Measurements from ENCODE around the gene RASD1. TPM values are rescaled to one million over a fixed set of nuclear protein-coding genes. Genes with fewer than 3 reads are reported as not detected.

Gene RASD1
- total RNA-seq, 5 donors from 2014 or later (not counting 1 experiment from before 2014, with no cell fraction given), result 0.70 to 2.9 (median 2.0) TPM

DNA sequence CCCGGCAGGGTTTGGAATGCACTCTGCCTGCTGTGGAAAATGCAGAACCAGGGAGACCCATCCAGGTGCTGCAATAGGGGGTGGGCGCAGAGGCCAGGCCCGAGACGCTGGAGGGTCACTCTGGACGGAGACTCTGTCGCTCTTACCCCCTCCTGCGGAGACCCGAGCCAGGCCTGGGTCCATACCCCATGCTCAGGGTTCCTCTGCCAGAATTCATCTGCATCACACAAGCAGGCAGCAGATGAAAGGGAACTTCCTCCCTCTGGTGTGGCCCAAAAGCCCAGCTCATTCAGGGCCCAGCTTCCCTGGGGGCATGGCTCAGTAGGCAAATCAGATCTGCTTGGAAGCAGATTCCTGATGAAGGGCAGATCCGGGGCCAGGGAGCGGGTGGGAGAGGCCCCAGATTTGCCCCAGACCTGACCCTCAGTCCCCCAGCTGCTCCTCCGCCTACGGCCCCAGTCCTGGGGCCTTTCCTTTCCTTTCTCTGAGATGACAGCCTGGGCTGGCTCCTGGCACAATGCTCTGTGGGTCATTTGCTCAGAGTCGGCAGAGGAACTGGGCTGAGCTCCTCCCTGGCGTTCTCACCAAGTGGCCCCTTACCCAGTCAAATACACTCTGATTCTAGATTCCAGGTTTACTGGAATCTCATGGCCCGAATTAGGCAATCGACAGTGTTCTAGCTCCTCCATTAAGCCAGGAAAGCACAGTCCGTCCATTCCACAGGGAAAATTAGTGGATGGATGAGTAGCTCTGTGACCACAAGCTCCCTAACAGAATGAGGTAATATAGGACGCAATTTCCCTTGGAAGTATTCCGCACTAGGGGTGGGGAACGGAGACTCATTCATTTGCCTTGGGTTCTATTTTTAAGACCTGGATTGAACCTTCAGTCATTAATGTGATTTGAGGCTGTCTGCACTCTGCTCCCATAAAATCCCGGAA lies 19.1 kb upstream of the RASD1 start:
- Mint-ChIP-seq H3K4me3 (no peak overlapping the region), H3K36me3 (peaks cover 2% of the 10 kb centered on the region), H3K27ac (no peak overlapping the region), H3K9me3 (no peaks in the 10 kb centered on the region), H3K4me1 (no peaks in the 10 kb centered on the region), H3K27me3 (no peaks in the 10 kb centered on the region)
- H3K9me3 ChIP-seq, result no peaks in the 10 kb centered on the region
- H3K36me3 ChIP-seq (ENCODE audit: control insufficient read depth in 2 of 2, extremely low read depth in 1 of 2, insufficient read depth in 1 of 2, low read length in 1 of 2), result peaks cover 0 to 3% of the 10 kb centered on the region in 2 donors
- ChIA-PET CTCF (no interaction called here), POLR2A (no interaction called here)
- H3K27ac ChIP-seq (ENCODE audit: low read length), result no peak overlapping the region
- H3K4me3 ChIP-seq (ENCODE audit: control insufficient read depth in 1 of 2, extremely low read depth in 1 of 2, low read length in 1 of 2), result no peak overlapping the region
- ATAC-seq (replicated peaks in 1 of 4), result no peak
- WGBS (ENCODE audit: insufficient coverage), result 93% methylated on average over 13 of the region's 21 CpGs
- H3K4me1 ChIP-seq (ENCODE audit: control insufficient read depth in 1 of 2, extremely low read depth in 1 of 2, insufficient read depth in 2 of 2, low read length in 2 of 2), result no peaks in the 10 kb centered on the region
- no peaks in the 10 kb centered on the region for H3K27me3 ChIP-seq (replicated peaks in 1 of 2; ENCODE audit: control insufficient read depth in 2 of 2, extremely low read depth in 1 of 2, insufficient read depth in 2 of 2, low read length in 1 of 2)
- DNase-seq, result no peak

- ChIA-PET CTCF (no interaction called here), POLR2A (no interaction called here)
- Histone ChIP-seq H3K4me1 (ENCODE audit: control insufficient read depth in 1 of 2, extremely low read depth in 1 of 2, insufficient read depth in 2 of 2, low read length in 2 of 2) (no peaks in the 10 kb centered on the region), H3K9me3 (no peaks in the 10 kb centered on the region), H3K27me3 (replicated peaks in 1 of 2; ENCODE audit: control insufficient read depth in 2 of 2, extremely low read depth in 1 of 2, insufficient read depth in 2 of 2, low read length in 1 of 2) (no peaks in the 10 kb centered on the region), H3K4me3 (ENCODE audit: control insufficient read depth in 1 of 2, extremely low read depth in 1 of 2, low read length in 1 of 2) (no peak overlapping the region), H3K36me3 (ENCODE audit: control insufficient read depth in 2 of 2, extremely low read depth in 1 of 2, insufficient read depth in 1 of 2, low read length in 1 of 2) (peaks cover 0 to 3% of the 10 kb centered on the region in 2 donors), H3K27ac (ENCODE audit: low read length) (no peak overlapping the region)
- H3K4me3 Mint-ChIP-seq, result no peak overlapping the region
- no peaks in the 10 kb centered on the region for H3K27me3 Mint-ChIP-seq
- ATAC-seq (replicated peaks in 1 of 4), result no peak
- H3K36me3 Mint-ChIP-seq, result no peaks in the 10 kb centered on the region
- no peaks in the 10 kb centered on the region for H3K4me1 Mint-ChIP-seq
- WGBS (ENCODE audit: insufficient coverage), result 91% methylated on average over 6 of the region's 16 CpGs
- H3K27ac Mint-ChIP-seq, result no peak overlapping the region
- no peaks in the 10 kb centered on the region for H3K9me3 Mint-ChIP-seq
- DNase-seq, result no peak
These were observed 18.3 kb upstream of the RASD1 start for GRCh38 chr17:17514361-17514992.

GRCh38 chr17:17513626-17514025 lies 17.4 kb upstream of the RASD1 start:
- ChIA-PET CTCF (no interaction called here), POLR2A (no interaction called here)
- Histone ChIP-seq H3K36me3 (ENCODE audit: control insufficient read depth in 2 of 2, extremely low read depth in 1 of 2, insufficient read depth in 1 of 2, low read length in 1 of 2) (peaks cover 0 to 3% of the 10 kb centered on the region in 2 donors), H3K4me1 (ENCODE audit: control insufficient read depth in 1 of 2, extremely low read depth in 1 of 2, insufficient read depth in 2 of 2, low read length in 2 of 2) (no peaks in the 10 kb centered on the region), H3K9me3 (no peaks in the 10 kb centered on the region), H3K4me3 (ENCODE audit: control insufficient read depth in 1 of 2, extremely low read depth in 1 of 2, low read length in 1 of 2) (no peak overlapping the region), H3K27me3 (replicated peaks in 1 of 2; ENCODE audit: control insufficient read depth in 2 of 2, extremely low read depth in 1 of 2, insufficient read depth in 2 of 2, low read length in 1 of 2) (no peaks in the 10 kb centered on the region), H3K27ac (ENCODE audit: low read length) (no peak overlapping the region)
- Mint-ChIP-seq H3K9me3 (no peaks in the 10 kb centered on the region), H3K36me3 (no peaks in the 10 kb centered on the region), H3K4me1 (no peaks in the 10 kb centered on the region), H3K27ac (no peak overlapping the region), H3K27me3 (no peaks in the 10 kb centered on the region), H3K4me3 (no peak overlapping the region)
- ATAC-seq (replicated peaks in 1 of 4) (no peak), DNase-seq (no peak)
- WGBS (ENCODE audit: insufficient coverage), result 94% methylated on average over 7 of the region's 7 CpGs

DNA sequence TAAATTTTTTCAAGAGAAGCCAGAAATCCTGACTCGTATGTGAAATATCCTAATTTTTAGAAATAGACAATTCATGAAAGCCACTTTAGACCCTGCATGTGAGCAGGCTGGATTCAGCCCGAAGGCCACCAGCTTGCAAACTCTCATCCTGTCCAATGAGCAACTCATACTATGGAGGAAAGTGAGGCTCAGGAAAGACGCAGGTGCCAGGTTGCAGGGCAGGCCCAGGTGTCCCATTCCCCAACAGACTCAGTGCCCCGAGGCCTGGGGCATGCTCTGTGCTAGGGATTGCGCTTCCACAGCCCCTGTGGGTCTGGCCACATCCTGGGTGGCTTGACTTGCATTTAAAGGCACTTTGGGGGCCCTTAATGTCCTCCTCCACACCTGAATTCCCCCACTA lies 16.7 kb upstream of the RASD1 start:
- Histone ChIP-seq H3K36me3 (ENCODE audit: control insufficient read depth in 2 of 2, extremely low read depth in 1 of 2, insufficient read depth in 1 of 2, low read length in 1 of 2) (peaks cover 0 to 3% of the 10 kb centered on the region in 2 donors), H3K27me3 (replicated peaks in 1 of 2; ENCODE audit: control insufficient read depth in 2 of 2, extremely low read depth in 1 of 2, insufficient read depth in 2 of 2, low read length in 1 of 2) (no peaks in the 10 kb centered on the region), H3K4me1 (ENCODE audit: control insufficient read depth in 1 of 2, extremely low read depth in 1 of 2, insufficient read depth in 2 of 2, low read length in 2 of 2) (no peaks in the 10 kb centered on the region), H3K27ac (ENCODE audit: low read length) (no peak overlapping the region), H3K4me3 (ENCODE audit: control insufficient read depth in 1 of 2, extremely low read depth in 1 of 2, low read length in 1 of 2) (no peak overlapping the region), H3K9me3 (no peaks in the 10 kb centered on the region)
- Mint-ChIP-seq H3K36me3 (no peaks in the 10 kb centered on the region), H3K9me3 (no peaks in the 10 kb centered on the region), H3K4me3 (no peak overlapping the region), H3K27ac (no peak overlapping the region), H3K27me3 (no peaks in the 10 kb centered on the region), H3K4me1 (no peaks in the 10 kb centered on the region)
- ATAC-seq (replicated peaks in 1 of 4), result no peak
- DNase-seq, result no peak
- POLR2A ChIA-PET, result no interaction called here
- 83% methylated on average over 2 of the region's 5 CpGs for WGBS (ENCODE audit: insufficient coverage)
- CTCF ChIA-PET, result no interaction called here

- ATAC-seq (replicated peaks in 1 of 4) (no peak), DNase-seq (no peak)
- no peak overlapping the region for H3K27ac Mint-ChIP-seq
- H3K9me3 ChIP-seq, result no peaks in the 10 kb centered on the region
- H3K36me3 ChIP-seq (ENCODE audit: control insufficient read depth in 2 of 2, extremely low read depth in 1 of 2, insufficient read depth in 1 of 2, low read length in 1 of 2), result peaks cover 0 to 3% of the 10 kb centered on the region in 2 donors
- no peaks in the 10 kb centered on the region for H3K4me1 Mint-ChIP-seq
- no peak overlapping the region for H3K4me3 ChIP-seq (ENCODE audit: control insufficient read depth in 1 of 2, extremely low read depth in 1 of 2, low read length in 1 of 2)
- no peaks in the 10 kb centered on the region for H3K36me3 Mint-ChIP-seq
- no peak overlapping the region for H3K4me3 Mint-ChIP-seq
- H3K9me3 Mint-ChIP-seq, result no peaks in the 10 kb centered on the region
- H3K4me1 ChIP-seq (ENCODE audit: control insufficient read depth in 1 of 2, extremely low read depth in 1 of 2, insufficient read depth in 2 of 2, low read length in 2 of 2), result no peaks in the 10 kb centered on the region
- H3K27me3 ChIP-seq (replicated peaks in 1 of 2; ENCODE audit: control insufficient read depth in 2 of 2, extremely low read depth in 1 of 2, insufficient read depth in 2 of 2, low read length in 1 of 2), result no peaks in the 10 kb centered on the region
- no peak overlapping the region for H3K27ac ChIP-seq (ENCODE audit: low read length)
- no peaks in the 10 kb centered on the region for H3K27me3 Mint-ChIP-seq
- WGBS (ENCODE audit: insufficient coverage), result 78% methylated on average over 24 of the region's 29 CpGs
- CTCF ChIA-PET, result no interaction called here
- POLR2A ChIA-PET, result no interaction called here
These were observed 16.0 kb upstream of the RASD1 start for GRCh38 chr17:17511881-17512858.

GRCh38 chr17:17511293-17511741 lies 15.1 kb upstream of the RASD1 start:
- H3K9me3 Mint-ChIP-seq, result no peaks in the 10 kb centered on the region
- ATAC-seq (replicated peaks in 1 of 4), result no peak
- H3K9me3 ChIP-seq, result no peaks in the 10 kb centered on the region
- H3K36me3 ChIP-seq (ENCODE audit: control insufficient read depth in 2 of 2, extremely low read depth in 1 of 2, insufficient read depth in 1 of 2, low read length in 1 of 2), result peaks cover 0 to 3% of the 10 kb centered on the region in 2 donors
- H3K27ac ChIP-seq (ENCODE audit: low read length), result no peak overlapping the region
- DNase-seq, result no peak
- H3K4me3 Mint-ChIP-seq, result no peak overlapping the region
- no peaks in the 10 kb centered on the region for H3K4me1 ChIP-seq (ENCODE audit: control insufficient read depth in 1 of 2, extremely low read depth in 1 of 2, insufficient read depth in 2 of 2, low read length in 2 of 2)
- no peak overlapping the region for H3K4me3 ChIP-seq (ENCODE audit: control insufficient read depth in 1 of 2, extremely low read depth in 1 of 2, low read length in 1 of 2)
- no peaks in the 10 kb centered on the region for H3K4me1 Mint-ChIP-seq
- no peaks in the 10 kb centered on the region for H3K27me3 ChIP-seq (replicated peaks in 1 of 2; ENCODE audit: control insufficient read depth in 2 of 2, extremely low read depth in 1 of 2, insufficient read depth in 2 of 2, low read length in 1 of 2)
- WGBS (ENCODE audit: insufficient coverage), result 76% methylated on average over 7 of the region's 12 CpGs
- CTCF ChIA-PET, result no interaction called here
- no peaks in the 10 kb centered on the region for H3K27me3 Mint-ChIP-seq
- no peak overlapping the region for H3K27ac Mint-ChIP-seq
- no peaks in the 10 kb centered on the region for H3K36me3 Mint-ChIP-seq
- POLR2A ChIA-PET, result no interaction called here
